ENCODE data around the gene HGS.

Gene HGS

DNA sequence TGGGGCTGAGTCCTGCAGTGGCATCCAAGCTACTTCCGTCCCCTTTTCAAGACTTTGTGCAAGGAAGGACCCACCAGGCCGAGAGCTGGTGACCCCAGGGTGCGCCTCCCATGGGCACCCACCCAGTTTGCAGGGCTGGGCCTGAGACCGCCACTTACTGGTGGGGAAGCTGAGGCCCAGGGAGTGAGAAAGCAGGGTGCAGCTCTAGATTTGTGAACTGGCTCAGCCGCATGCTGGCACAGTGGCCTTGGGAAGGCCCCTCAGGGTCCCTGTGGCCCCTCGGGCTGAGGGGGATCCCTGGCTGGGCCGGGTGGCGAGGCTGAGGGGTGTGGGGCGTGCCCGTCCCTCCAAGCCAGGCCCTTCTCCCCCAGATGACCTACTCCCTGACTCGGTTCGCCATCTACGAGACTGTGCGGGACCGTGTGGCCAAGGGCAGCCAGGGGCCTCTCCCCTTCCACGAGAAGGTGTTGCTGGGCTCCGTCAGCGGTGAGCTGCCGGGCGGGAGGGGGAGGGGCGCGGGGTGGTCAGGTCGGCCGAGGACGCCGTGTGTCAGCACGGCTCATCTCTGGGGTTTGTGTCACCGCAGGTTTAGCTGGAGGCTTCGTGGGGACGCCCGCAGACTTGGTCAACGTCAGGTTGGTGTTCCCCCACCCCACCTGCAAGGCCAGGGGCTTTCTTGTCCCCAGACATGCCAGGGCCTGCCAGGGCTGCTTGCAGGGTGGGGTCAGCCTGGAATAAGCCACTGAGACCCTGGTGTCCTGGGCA, 31.5 kb downstream of the HGS start:
- peaks cover 43% of the 10 kb centered on the region for H3K36me3 ChIP-seq (ENCODE audit: control insufficient read depth, insufficient read depth, low read length)
- H3K4me3 ChIP-seq (ENCODE audit: low read depth, low read length): no peak overlapping the region
- H3K27ac ChIP-seq (ENCODE audit: low read depth, low read length): no peak overlapping the region
- H3K27me3 ChIP-seq (ENCODE audit: control insufficient read depth, insufficient read depth, low read length): peaks cover 9% of the 10 kb centered on the region; the same call in 1 of the 2 replicates
- H3K9me3 ChIP-seq (ENCODE audit: control insufficient read depth, insufficient read depth, low read depth, low read length): no peaks in the 10 kb centered on the region
- H3K4me1 ChIP-seq (ENCODE audit: control insufficient read depth, insufficient read depth, low read length): peaks cover 30% of the 10 kb centered on the region
- no peak overlapping the region for H3K9ac ChIP-seq (ENCODE audit: low read length)

DNA sequence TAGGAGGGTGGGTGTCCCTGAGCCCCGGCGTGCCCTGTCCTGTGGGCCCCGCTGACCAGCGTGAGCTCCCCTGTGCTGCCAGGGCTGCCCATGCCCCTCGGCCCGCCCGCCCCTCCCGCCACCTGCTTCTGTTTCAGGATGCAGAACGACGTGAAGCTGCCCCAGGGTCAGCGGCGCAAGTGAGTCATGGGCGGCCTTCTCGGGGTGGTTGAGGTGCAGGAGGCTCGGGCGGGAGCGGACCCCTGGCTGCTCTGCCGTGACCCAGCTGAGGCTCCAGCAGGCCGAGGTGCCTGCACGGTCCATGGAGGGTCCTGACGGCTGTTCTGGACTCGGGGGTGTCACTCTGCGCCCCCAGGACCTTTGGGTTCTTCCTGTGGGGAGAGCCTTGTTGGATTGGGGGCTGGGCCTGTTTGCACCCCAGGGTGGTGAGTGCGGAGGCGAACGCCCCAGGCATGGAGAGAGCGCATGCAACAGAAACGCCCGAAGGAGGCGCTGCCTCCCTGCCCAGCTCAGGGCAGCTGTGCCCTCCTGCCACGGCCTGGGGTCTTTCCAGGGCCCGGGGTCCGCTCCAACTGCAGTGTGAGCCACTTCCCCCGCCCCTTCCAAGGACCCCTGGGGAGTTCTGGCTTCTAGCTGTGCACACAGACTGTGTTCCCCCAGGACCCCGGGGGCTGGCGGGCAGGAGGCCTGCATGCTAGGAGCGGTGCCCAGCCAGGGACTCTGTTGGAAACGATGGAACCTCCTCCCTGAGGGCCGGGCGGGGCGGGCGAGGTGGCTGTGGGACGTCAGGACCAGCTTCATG, 32.3 kb downstream of the HGS start:
- Histone ChIP-seq H3K4me1 (ENCODE audit: control insufficient read depth, insufficient read depth, low read length) (peaks cover 24% of the 10 kb centered on the region), H3K4me3 (ENCODE audit: low read depth, low read length) (no peak overlapping the region), H3K27me3 (ENCODE audit: control insufficient read depth, insufficient read depth, low read length) (peaks cover 2% of the 10 kb centered on the region; the same call in 1 of the 2 replicates), H3K9me3 (ENCODE audit: control insufficient read depth, insufficient read depth, low read depth, low read length) (no peaks in the 10 kb centered on the region), H3K9ac (ENCODE audit: low read length) (no peak overlapping the region), H3K27ac (ENCODE audit: low read depth, low read length) (no peak overlapping the region), H3K36me3 (ENCODE audit: control insufficient read depth, insufficient read depth, low read length) (peaks cover 44% of the 10 kb centered on the region)

DNA sequence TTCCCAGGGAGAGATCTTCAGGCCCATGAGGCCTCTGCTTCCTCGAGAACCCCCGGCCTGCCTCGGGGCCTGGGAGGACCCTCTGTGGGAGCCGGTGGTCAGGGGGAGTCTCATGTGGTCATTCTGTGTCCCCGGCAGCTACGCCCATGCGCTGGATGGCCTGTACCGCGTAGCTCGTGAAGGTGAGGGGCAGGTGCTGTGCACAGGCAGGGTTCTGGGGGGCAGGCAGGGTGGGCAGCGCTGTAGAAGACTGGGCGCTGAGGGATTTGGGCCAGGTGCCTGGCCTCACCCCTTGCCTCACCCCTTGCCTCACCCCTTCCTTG, 32.8 kb downstream of the HGS start:
- no peaks in the 10 kb centered on the region for H3K27me3 ChIP-seq (ENCODE audit: control insufficient read depth, insufficient read depth, low read length)
- H3K36me3 ChIP-seq (ENCODE audit: control insufficient read depth, insufficient read depth, low read length): peaks cover 44% of the 10 kb centered on the region
- peaks cover 21% of the 10 kb centered on the region for H3K4me1 ChIP-seq (ENCODE audit: control insufficient read depth, insufficient read depth, low read length)
- no peaks in the 10 kb centered on the region for H3K9me3 ChIP-seq (ENCODE audit: control insufficient read depth, insufficient read depth, low read depth, low read length)
- H3K4me3 ChIP-seq (ENCODE audit: low read depth, low read length): no peak overlapping the region
- no peak overlapping the region for H3K9ac ChIP-seq (ENCODE audit: low read length)
- no peak overlapping the region for H3K27ac ChIP-seq (ENCODE audit: low read depth, low read length)

DNA sequence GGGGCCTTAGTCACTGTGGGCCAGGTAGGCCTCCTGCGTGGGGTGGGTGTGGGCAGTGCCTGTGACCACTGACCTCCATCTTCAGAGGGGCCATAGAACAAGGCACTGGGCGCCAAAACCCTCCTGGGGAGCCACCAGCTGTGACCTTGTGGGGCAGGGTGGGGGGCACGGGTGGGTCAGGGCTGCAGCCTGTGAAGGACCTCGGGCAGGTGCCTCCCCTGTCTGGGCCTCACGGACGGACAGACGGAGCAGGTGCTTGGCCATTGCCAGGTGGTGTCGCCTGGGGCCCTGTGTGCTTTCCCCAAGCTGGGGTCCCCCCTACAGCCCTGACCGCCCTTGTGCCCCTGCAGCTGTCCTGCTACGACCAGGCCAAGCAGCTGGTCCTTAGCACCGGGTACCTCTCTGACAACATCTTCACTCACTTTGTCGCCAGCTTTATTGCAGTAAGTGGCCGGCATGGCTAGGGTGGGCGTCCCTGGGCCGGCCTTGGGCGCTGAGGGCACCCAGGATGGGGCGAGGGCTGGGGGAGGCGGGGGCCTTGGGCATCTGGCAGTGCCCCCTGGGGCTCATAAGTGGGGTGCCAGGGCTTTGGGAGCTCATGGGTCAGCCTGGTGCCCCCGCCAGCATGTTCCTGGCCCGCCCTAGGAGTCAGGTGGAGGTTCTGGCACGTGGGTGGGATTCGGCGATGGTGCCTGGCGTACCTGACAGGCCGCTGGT, 33.4 kb downstream of the HGS start:
- no peak overlapping the region for H3K9ac ChIP-seq (ENCODE audit: low read length)
- H3K9me3 ChIP-seq (ENCODE audit: control insufficient read depth, insufficient read depth, low read depth, low read length): no peaks in the 10 kb centered on the region
- H3K27ac ChIP-seq (ENCODE audit: low read depth, low read length): no peak overlapping the region
- no peaks in the 10 kb centered on the region for H3K27me3 ChIP-seq (ENCODE audit: control insufficient read depth, insufficient read depth, low read length)
- peaks cover 22% of the 10 kb centered on the region for H3K4me1 ChIP-seq (ENCODE audit: control insufficient read depth, insufficient read depth, low read length)
- H3K4me3 ChIP-seq (ENCODE audit: low read depth, low read length): no peak overlapping the region
- peaks cover 44% of the 10 kb centered on the region for H3K36me3 ChIP-seq (ENCODE audit: control insufficient read depth, insufficient read depth, low read length)

DNA sequence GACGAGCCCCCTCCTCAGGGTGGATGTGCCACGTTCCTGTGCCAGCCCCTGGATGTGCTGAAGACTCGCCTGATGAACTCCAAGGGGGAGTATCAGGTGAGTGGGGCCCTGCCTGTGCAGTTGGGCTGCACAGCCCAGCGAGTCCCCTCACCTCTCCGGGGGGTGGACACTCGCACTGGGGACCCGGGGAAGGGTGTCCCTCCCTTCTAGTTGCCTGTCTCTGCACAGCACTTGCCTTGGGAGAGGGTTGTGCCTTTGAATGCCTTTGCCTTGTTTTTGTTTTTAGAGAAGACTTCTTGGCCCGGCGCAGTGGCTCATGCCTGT, 33.9 kb downstream of the HGS start:
- Histone ChIP-seq H3K4me3 (ENCODE audit: low read depth, low read length) (no peak overlapping the region), H3K9me3 (ENCODE audit: control insufficient read depth, insufficient read depth, low read depth, low read length) (no peaks in the 10 kb centered on the region), H3K36me3 (ENCODE audit: control insufficient read depth, insufficient read depth, low read length) (peaks cover 44% of the 10 kb centered on the region), H3K27ac (ENCODE audit: low read depth, low read length) (no peak overlapping the region), H3K27me3 (ENCODE audit: control insufficient read depth, insufficient read depth, low read length) (no peaks in the 10 kb centered on the region), H3K9ac (ENCODE audit: low read length) (no peak overlapping the region), H3K4me1 (ENCODE audit: control insufficient read depth, insufficient read depth, low read length) (peaks cover 26% of the 10 kb centered on the region)

DNA sequence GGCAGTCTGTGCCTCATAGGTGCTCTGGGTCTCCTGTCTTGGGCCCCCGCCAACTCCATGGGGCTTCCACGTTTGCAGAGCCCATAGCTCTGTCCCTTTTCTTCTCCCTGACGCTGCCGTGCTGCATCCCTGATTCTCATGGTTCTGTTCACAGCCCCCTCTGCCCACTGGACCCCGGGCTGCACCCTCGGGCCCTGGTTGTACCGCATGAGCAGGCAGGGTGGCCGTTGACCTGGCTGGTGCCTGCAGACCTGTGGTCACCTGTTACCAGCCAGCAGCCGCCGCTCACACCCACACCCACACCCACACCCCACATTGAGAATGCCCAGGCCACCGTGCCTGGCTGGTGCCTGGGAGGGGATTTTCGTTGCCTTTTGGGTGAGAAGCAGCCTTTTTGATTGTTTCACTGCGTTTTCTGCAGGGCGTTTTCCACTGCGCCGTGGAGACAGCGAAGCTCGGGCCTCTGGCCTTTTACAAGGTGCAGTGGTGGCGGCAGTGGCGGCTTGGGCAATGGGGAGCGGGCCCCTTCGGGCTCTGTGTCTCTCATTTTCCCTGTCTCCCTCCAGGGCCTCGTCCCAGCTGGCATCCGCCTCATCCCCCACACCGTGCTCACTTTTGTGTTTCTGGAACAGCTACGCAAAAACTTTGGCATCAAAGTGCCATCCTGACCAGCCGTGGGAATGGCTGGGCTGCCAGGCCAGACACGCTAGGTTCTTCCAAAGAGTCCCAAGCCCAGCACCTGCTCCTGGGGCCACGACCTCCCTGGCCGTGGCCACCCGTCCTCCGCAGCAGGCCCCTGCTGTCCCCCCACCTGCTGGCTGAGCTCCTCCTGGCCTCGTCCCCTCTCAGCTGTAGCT, 35.8 kb downstream of the HGS start:
- no peak overlapping the region for H3K27ac ChIP-seq (ENCODE audit: low read depth, low read length)
- no peaks in the 10 kb centered on the region for H3K27me3 ChIP-seq (ENCODE audit: control insufficient read depth, insufficient read depth, low read length)
- no peaks in the 10 kb centered on the region for H3K9me3 ChIP-seq (ENCODE audit: control insufficient read depth, insufficient read depth, low read depth, low read length)
- H3K4me1 ChIP-seq (ENCODE audit: control insufficient read depth, insufficient read depth, low read length): peaks cover 16% of the 10 kb centered on the region
- H3K9ac ChIP-seq (ENCODE audit: low read length): no peak overlapping the region
- no peak overlapping the region for H3K4me3 ChIP-seq (ENCODE audit: low read depth, low read length)
- H3K36me3 ChIP-seq (ENCODE audit: control insufficient read depth, insufficient read depth, low read length): peaks cover 39% of the 10 kb centered on the region

DNA sequence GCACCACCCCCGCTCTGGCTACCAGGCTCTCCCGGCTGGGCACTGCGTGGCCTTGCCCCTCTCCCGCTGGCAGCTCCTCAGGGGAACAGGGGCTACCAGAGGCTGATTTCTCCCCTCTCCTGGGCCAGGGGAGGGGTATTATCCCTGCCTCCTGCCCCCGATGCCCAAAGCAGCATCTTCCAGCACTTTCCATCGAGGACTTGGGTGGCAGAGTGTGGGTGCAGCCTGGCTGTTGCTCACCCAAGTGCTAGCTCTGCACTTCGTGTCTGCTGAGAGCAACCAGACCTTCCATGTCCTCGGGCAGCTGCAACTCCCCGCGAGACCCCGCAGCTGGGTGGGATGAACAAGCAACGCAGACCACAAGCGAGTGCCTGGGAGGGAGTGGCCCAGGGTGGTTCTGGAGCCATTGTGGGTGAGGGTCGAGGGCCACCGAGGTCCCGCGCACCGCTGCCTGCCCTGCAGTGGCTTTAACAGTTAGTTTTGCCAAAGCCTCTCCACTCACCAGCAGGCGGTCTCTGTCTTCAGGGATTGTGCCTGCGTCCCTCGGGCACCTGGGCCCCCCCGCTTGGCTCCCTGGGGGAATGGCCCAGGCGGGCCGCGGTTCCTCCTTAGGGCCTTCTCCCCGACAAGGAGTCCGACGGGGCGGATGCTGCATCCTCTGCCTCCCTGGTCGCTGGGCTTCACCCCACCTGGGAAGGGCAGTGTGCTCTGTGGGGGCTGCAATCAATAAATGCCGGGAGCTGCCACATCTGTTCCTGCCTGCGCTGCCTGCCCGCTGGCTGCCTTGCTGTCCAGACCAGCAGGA, 36.7 kb downstream of the HGS start:
- Histone ChIP-seq H3K27ac (ENCODE audit: low read depth, low read length) (no peak overlapping the region), H3K4me1 (ENCODE audit: control insufficient read depth, insufficient read depth, low read length) (peaks cover 12% of the 10 kb centered on the region), H3K27me3 (ENCODE audit: control insufficient read depth, insufficient read depth, low read length) (no peaks in the 10 kb centered on the region), H3K4me3 (ENCODE audit: low read depth, low read length) (no peak overlapping the region), H3K36me3 (ENCODE audit: control insufficient read depth, insufficient read depth, low read length) (peaks cover 35% of the 10 kb centered on the region), H3K9ac (ENCODE audit: low read length) (no peak overlapping the region), H3K9me3 (ENCODE audit: control insufficient read depth, insufficient read depth, low read depth, low read length) (no peaks in the 10 kb centered on the region)

DNA sequence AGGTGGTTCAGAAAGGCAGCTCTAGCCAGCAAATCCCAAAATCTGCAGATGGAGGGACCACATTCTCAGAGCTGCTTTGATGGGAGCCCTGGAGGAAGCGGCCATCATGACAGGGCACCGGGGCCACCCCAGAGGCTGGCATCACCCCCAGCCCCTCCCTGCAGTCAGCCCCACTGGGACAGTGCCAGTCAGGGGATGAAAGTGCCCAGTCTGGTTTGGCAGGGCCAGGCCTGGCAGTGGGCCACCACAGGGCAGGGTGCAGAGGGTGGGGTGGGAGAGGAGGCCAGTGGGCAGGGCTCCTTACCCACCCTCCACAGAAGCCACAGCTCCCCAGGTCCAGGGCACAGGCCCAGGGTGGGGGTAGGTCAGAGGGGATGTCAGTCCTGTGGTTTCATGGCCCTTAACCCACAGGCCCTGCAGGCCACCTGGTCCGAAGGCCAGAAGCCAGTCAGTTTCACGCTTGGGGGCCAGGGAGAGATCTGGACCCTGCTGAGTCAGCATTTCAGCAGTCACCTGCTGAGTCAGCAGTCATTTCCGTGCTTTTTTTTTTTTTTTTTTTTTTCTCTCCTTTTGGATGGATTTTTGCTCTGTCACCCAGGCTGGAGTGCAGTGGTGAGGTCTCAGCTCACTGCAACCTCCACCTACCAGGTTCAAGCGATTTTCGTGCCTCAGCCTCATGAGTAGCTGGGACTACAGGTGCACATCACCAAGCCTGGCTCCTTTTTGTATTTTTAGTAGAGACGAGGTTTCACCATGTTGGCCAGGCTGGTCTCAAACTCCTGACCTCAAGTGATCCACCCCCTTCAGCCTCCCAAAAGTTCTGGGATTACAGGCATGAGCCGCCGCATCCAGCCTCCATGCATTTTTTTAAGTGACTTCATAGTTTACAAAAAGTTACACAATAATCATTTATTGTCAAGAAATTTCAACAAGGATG, 38.6 kb downstream of the HGS start:
- Histone ChIP-seq H3K9ac (ENCODE audit: low read length) (no peak overlapping the region), H3K27ac (ENCODE audit: low read depth, low read length) (no peak overlapping the region)

DNA sequence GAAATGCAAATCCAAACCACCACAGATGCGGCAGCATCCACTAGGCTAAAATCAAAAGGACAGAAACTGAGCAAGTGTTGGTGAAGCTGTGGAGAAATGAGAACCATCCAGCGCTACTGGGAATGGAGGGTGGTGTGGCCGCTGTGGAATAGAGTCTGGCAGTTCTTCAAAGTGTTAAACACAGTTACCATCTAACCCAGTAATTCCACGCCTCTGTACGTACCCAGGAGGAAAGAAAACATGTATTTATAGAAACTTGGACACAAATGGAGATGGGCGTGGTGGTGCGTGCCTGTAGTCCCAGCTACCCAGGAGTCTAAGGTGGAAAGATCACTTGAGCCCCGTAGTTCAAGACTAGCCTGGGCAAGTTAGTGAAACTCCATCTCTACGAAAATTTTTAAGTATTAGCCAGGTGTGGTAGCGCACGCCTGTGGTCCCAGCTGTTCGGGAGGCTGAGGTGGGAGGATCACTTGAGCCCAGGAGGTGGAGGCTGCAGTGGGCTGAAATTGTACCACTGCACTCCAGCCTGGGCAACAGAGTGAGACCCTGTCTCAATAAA, 39.9 kb downstream of the HGS start:
- Histone ChIP-seq H3K9ac (ENCODE audit: low read length) (no peak overlapping the region), H3K4me3 (ENCODE audit: low read depth, low read length) (no peak overlapping the region), H3K36me3 (ENCODE audit: control insufficient read depth, insufficient read depth, low read length) (peaks cover 9% of the 10 kb centered on the region), H3K27me3 (ENCODE audit: control insufficient read depth, insufficient read depth, low read length) (no peaks in the 10 kb centered on the region), H3K27ac (ENCODE audit: low read depth, low read length) (no peak overlapping the region), H3K9me3 (ENCODE audit: control insufficient read depth, insufficient read depth, low read depth, low read length) (no peaks in the 10 kb centered on the region), H3K4me1 (ENCODE audit: control insufficient read depth, insufficient read depth, low read length) (peaks cover 12% of the 10 kb centered on the region)

More for the DNA sequence above, 38.6 kb downstream of the HGS start:
- Histone ChIP-seq H3K36me3 (ENCODE audit: control insufficient read depth, insufficient read depth, low read length) (peaks cover 19% of the 10 kb centered on the region), H3K9me3 (ENCODE audit: control insufficient read depth, insufficient read depth, low read depth, low read length) (no peaks in the 10 kb centered on the region), H3K4me3 (ENCODE audit: low read depth, low read length) (no peak overlapping the region), H3K27me3 (ENCODE audit: control insufficient read depth, insufficient read depth, low read length) (no peaks in the 10 kb centered on the region), H3K4me1 (ENCODE audit: control insufficient read depth, insufficient read depth, low read length) (peaks cover 12% of the 10 kb centered on the region)
